WTC11 (cell line): ENCODE data around the gene SLC2A9. TPM values are rescaled to one million over a fixed set of nuclear protein-coding genes. Genes with fewer than 3 reads are reported as not detected.

ENCODE experiments used
- ATAC-seq: fragments of 200-7000 bp; cut with Tn5 transposase; 2 replicates; pipeline ENCODE4 v1.10.0; 2021; ENCODE audit warnings: mild to moderate bottlenecking, moderate library complexity
- CTCF ChIA-PET: fragments of 300-600 bp; sonication (Branson Sonifier 250); formaldehyde crosslinking; loops from one replicate; lab custom pipeline; 2021; ENCODE audit warnings: antibody characterized with exemption; lab: Charles Lee
- POLR2A ChIA-PET: fragments of 350-600 bp; sonication (Branson Sonifier 250); formaldehyde crosslinking; loops from one replicate; lab custom pipeline; 2021; ENCODE audit warnings: antibody characterized with exemption; lab: Charles Lee
- DNase-seq: peaks from one replicate; pipeline ENCODE4 v3.0.0; 2021; ENCODE audit warnings: low spot score
- H3K27ac Mint-ChIP-seq: 2 replicates; pipeline ENCODE4 v1.8.0; 2021; ENCODE audit warnings: mixed read lengths
- H3K27me3 Mint-ChIP-seq: 2 replicates; pipeline ENCODE4 v1.8.0; 2021; ENCODE audit warnings: low read depth, mild to moderate bottlenecking, moderate library complexity, mixed read lengths
- H3K36me3 Mint-ChIP-seq: 2 replicates; pipeline ENCODE4 v1.8.0; 2021; ENCODE audit warnings: mixed read lengths
- H3K4me1 Mint-ChIP-seq: 2 replicates; pipeline ENCODE4 v1.8.0; 2022; ENCODE audit warnings: mixed read lengths
- H3K4me3 Mint-ChIP-seq: 2 replicates; pipeline ENCODE4 v1.8.0; 2021; ENCODE audit warnings: mild to moderate bottlenecking, moderate library complexity, mixed read lengths
- H3K9me3 Mint-ChIP-seq: 2 replicates; pipeline ENCODE4 v1.8.0; 2021; ENCODE audit warnings: mixed read lengths
- ATF2 ChIP-seq: sonication (generic); formaldehyde crosslinking; IDR thresholded peaks from 2 replicates; pipeline ENCODE4 v1.8.1; 2022; ENCODE audit warnings: low read depth, missing genetic modification reagents, borderline replicate concordance
- ATF3 ChIP-seq: sonication (generic); formaldehyde crosslinking; conservative IDR thresholded peaks from 2 replicates; pipeline ENCODE4 v1.8.1; 2022; ENCODE audit warnings: mild to moderate bottlenecking, missing genetic modification reagents
- CREB1 ChIP-seq: sonication (generic); formaldehyde crosslinking; IDR thresholded peaks from 2 replicates; pipeline ENCODE4 v1.8.0; 2023; ENCODE audit warnings: mild to moderate bottlenecking, missing genetic modification reagents
- FOXK1 ChIP-seq: sonication (generic); formaldehyde crosslinking; IDR thresholded peaks from 2 replicates; pipeline ENCODE4 v1.8.0; 2022; ENCODE audit warnings: mild to moderate bottlenecking, moderate library complexity, missing genetic modification reagents
- KAT7 ChIP-seq: sonication (generic); formaldehyde crosslinking; IDR thresholded peaks from 2 replicates; pipeline ENCODE4 v1.8.1; 2023; ENCODE audit warnings: missing genetic modification reagents, mild to moderate bottlenecking, borderline replicate concordance
- NR2C2 ChIP-seq: sonication (generic); formaldehyde crosslinking; IDR thresholded peaks from 2 replicates; pipeline ENCODE4 v1.8.0; 2022; ENCODE audit warnings: mild to moderate bottlenecking, missing genetic modification reagents
- RORB ChIP-seq: fragments of 250-450 bp; sonication (Bioruptor Pico); IDR thresholded peaks from 2 replicates; pipeline ENCODE4 v1.9.0; 2021; ENCODE audit warnings: mild to moderate bottlenecking
- TEAD1 ChIP-seq: sonication (generic); formaldehyde crosslinking; IDR thresholded peaks from 2 replicates; pipeline ENCODE4 v1.8.0; 2022; ENCODE audit warnings: mild to moderate bottlenecking, missing genetic modification reagents
- USF1 ChIP-seq: sonication (generic); formaldehyde crosslinking; IDR thresholded peaks from 2 replicates; pipeline ENCODE4 v1.8.0; 2022; ENCODE audit warnings: mild to moderate bottlenecking, missing genetic modification reagents
- ZBTB21 ChIP-seq: sonication (generic); formaldehyde crosslinking; IDR thresholded peaks from 2 replicates; pipeline ENCODE4 v1.8.1; 2023; ENCODE audit warnings: mild to moderate bottlenecking, missing genetic modification reagents, borderline replicate concordance
- ZNF263 ChIP-seq: sonication (generic); formaldehyde crosslinking; IDR thresholded peaks from 2 replicates; pipeline ENCODE4 v1.8.1; 2022; ENCODE audit warnings: low read depth, mild to moderate bottlenecking, moderate library complexity, missing genetic modification reagents
- ZNF396 ChIP-seq: fragments of 250-450 bp; sonication (Bioruptor Pico); IDR thresholded peaks from 2 replicates; pipeline ENCODE4 v1.8.0; 2021; ENCODE audit warnings: mild to moderate bottlenecking, moderate library complexity, borderline replicate concordance
- ZSCAN18 ChIP-seq: fragments of 250-450 bp; sonication (Bioruptor Pico); IDR thresholded peaks from 2 replicates; pipeline ENCODE4 v2.1.2; 2022; ENCODE audit warnings: mild to moderate bottlenecking, moderate library complexity
- total RNA-seq: library from RNA; stranded (reverse); gene quantifications from 3 replicates; pipeline ENCODE4 v1.2.3, GENCODE V29; 2021
- TF ChIP-seq, protein P1 (sequence below): fragments of 200-600 bp; IDR thresholded peaks from 2 replicates; pipeline ENCODE4 v1.8.0; 2022; ENCODE audit warnings: antibody characterized with exemption
- TF ChIP-seq, protein P2 (sequence below): sonication (generic); formaldehyde crosslinking; IDR thresholded peaks from 2 replicates; pipeline ENCODE4 v1.8.1; 2022; ENCODE audit warnings: mild to moderate bottlenecking, moderate library complexity, missing genetic modification reagents
- TF ChIP-seq, protein P3 (sequence below): sonication (generic); formaldehyde crosslinking; IDR thresholded peaks from 2 replicates; pipeline ENCODE4 v1.8.1; 2023; ENCODE audit warnings: mild to moderate bottlenecking, missing genetic modification reagents, moderate library complexity
- TF ChIP-seq, protein P4 (sequence below): sonication (generic); formaldehyde crosslinking; IDR thresholded peaks from 2 replicates; pipeline ENCODE4 v1.8.0; 2023; ENCODE audit warnings: missing genetic modification reagents
- TF ChIP-seq, protein P5 (sequence below): sonication (generic); formaldehyde crosslinking; IDR thresholded peaks from 2 replicates; pipeline ENCODE4 v1.8.1; 2023; ENCODE audit warnings: mild to moderate bottlenecking, moderate library complexity, missing genetic modification reagents

The SLC2A9 gene
- total RNA-seq, 1 experiment from 2014 or later, result not detected

DNA sequence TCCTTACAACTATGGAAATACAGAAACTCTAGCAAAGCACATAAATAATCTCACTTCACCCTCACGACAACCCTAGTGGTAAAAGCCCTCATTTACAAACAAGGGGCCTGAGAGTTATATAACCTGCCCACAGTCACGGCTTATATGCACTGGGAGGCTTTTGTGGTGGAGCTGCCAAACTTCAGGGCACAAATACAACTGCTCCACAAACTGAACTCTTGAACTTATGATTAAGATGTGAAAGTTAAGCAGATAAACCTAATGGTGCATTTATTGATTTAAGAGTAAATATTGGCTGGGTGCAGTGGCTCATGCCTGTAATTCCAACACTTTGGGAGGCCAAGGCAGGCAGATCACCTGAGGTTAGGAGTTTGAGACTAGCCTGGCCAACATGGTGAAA, 19.0 kb downstream of the SLC2A9 start (continued):
- TF ChIP-seq, protein P1, sequence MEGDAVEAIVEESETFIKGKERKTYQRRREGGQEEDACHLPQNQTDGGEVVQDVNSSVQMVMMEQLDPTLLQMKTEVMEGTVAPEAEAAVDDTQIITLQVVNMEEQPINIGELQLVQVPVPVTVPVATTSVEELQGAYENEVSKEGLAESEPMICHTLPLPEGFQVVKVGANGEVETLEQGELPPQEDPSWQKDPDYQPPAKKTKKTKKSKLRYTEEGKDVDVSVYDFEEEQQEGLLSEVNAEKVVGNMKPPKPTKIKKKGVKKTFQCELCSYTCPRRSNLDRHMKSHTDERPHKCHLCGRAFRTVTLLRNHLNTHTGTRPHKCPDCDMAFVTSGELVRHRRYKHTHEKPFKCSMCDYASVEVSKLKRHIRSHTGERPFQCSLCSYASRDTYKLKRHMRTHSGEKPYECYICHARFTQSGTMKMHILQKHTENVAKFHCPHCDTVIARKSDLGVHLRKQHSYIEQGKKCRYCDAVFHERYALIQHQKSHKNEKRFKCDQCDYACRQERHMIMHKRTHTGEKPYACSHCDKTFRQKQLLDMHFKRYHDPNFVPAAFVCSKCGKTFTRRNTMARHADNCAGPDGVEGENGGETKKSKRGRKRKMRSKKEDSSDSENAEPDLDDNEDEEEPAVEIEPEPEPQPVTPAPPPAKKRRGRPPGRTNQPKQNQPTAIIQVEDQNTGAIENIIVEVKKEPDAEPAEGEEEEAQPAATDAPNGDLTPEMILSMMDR, result no peak
- no peak for TF ChIP-seq RORB
- TF ChIP-seq, protein P2, sequence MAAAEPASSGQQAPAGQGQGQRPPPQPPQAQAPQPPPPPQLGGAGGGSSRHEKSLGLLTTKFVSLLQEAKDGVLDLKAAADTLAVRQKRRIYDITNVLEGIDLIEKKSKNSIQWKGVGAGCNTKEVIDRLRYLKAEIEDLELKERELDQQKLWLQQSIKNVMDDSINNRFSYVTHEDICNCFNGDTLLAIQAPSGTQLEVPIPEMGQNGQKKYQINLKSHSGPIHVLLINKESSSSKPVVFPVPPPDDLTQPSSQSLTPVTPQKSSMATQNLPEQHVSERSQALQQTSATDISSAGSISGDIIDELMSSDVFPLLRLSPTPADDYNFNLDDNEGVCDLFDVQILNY, result no peak
- TF ChIP-seq NR2C2 (CRISPR knock-in tag), result no peak

GRCh38 chr4:10001757-10002156, 19.5 kb downstream of the SLC2A9 start:
- CTCF ChIA-PET, result no interaction called here
- DNase-seq, result no peak
- Mint-ChIP-seq H3K27me3 (no peaks in the 10 kb centered on the region; the same call in 1 of the 2 replicates), H3K4me1 (peaks cover 6% of the 10 kb centered on the region), H3K36me3 (no peaks in the 10 kb centered on the region), H3K9me3 (peaks cover 22% of the 10 kb centered on the region), H3K4me3 (no peak overlapping the region), H3K27ac (no peak overlapping the region)
- no peak for ATAC-seq
- POLR2A ChIA-PET, result no interaction called here
- TF ChIP-seq ZNF263 (CRISPR knock-in tag) (no peak), FOXK1 (CRISPR knock-in tag) (no peak), USF1 (CRISPR knock-in tag) (peak; percentile 19; the same call in 1 of the 2 replicates), NR2C2 (CRISPR knock-in tag) (no peak)
- TF ChIP-seq, protein P3, sequence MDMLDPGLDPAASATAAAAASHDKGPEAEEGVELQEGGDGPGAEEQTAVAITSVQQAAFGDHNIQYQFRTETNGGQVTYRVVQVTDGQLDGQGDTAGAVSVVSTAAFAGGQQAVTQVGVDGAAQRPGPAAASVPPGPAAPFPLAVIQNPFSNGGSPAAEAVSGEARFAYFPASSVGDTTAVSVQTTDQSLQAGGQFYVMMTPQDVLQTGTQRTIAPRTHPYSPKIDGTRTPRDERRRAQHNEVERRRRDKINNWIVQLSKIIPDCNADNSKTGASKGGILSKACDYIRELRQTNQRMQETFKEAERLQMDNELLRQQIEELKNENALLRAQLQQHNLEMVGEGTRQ (CRISPR knock-in tag), result peak; percentile 61; the same call in 1 of the 2 replicates

GRCh38 chr4:9999956-10000561, 21.2 kb downstream of the SLC2A9 start:
- Mint-ChIP-seq H3K27me3 (no peaks in the 10 kb centered on the region; the same call in 1 of the 2 replicates), H3K9me3 (peaks cover 22% of the 10 kb centered on the region), H3K36me3 (no peaks in the 10 kb centered on the region), H3K4me3 (no peak overlapping the region), H3K4me1 (0 out of 2 replicates have a peak, but pooled peaks cover 3% of the 10 kb centered on the region), H3K27ac (no peak overlapping the region)
- no peak for TF ChIP-seq ZBTB21 (CRISPR knock-in tag)
- no peak for TF ChIP-seq ZSCAN18 (CRISPR knock-in tag)
- TF ChIP-seq, protein P4, sequence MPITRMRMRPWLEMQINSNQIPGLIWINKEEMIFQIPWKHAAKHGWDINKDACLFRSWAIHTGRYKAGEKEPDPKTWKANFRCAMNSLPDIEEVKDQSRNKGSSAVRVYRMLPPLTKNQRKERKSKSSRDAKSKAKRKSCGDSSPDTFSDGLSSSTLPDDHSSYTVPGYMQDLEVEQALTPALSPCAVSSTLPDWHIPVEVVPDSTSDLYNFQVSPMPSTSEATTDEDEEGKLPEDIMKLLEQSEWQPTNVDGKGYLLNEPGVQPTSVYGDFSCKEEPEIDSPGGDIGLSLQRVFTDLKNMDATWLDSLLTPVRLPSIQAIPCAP (CRISPR knock-in tag), result no peak
- no peak for TF ChIP-seq ATF3 (CRISPR knock-in tag)
- TF ChIP-seq TEAD1 (CRISPR knock-in tag), result no peak
- TF ChIP-seq KAT7 (CRISPR knock-in tag), result no peak
- no peak for TF ChIP-seq ZNF396 (CRISPR knock-in tag)
- TF ChIP-seq CREB1 (CRISPR knock-in tag), result no peak
- TF ChIP-seq, protein P5, sequence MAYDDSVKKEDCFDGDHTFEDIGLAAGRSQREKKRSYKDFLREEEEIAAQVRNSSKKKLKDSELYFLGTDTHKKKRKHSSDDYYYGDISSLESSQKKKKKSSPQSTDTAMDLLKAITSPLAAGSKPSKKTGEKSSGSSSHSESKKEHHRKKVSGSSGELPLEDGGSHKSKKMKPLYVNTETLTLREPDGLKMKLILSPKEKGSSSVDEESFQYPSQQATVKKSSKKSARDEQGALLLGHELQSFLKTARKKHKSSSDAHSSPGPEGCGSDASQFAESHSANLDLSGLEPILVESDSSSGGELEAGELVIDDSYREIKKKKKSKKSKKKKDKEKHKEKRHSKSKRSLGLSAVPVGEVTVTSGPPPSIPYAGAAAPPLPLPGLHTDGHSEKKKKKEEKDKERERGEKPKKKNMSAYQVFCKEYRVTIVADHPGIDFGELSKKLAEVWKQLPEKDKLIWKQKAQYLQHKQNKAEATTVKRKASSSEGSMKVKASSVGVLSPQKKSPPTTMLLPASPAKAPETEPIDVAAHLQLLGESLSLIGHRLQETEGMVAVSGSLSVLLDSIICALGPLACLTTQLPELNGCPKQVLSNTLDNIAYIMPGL, result no peak
- no peak for TF ChIP-seq ATF2
- POLR2A ChIA-PET, result no interaction called here
- no peak for ATAC-seq
- CTCF ChIA-PET, result no interaction called here
- DNase-seq, result no peak
